Measurements from ENCODE around the gene NEK9. TPM values are rescaled to one million over a fixed set of nuclear protein-coding genes. Genes with fewer than 3 reads are reported as not detected.

The NEK9 gene
- total and polyA plus RNA-seq, 8 donors: 12.5 to 225 (median 30.4) TPM

- TF ChIP-seq EP300 (IDR thresholded peaks at IDR 0.05) (no peak), CTCF (IDR thresholded peaks at IDR 0.05) (no peak), POLR2AphosphoS5 (IDR thresholded peaks at IDR 0.05) (no peak)
- no peak overlapping the region for H3K27ac ChIP-seq
- DNase-seq: no peak
- H3K4me3 ChIP-seq: no peak overlapping the region
- no peaks in the 10 kb centered on the region for H3K4me1 ChIP-seq
- H3K27me3 ChIP-seq: no peaks in the 10 kb centered on the region
- H3K9me3 ChIP-seq: no peaks in the 10 kb centered on the region
- intact Hi-C loops (cut with DNase I; ENCODE audit: low total_unique reads): no loop called here
- peaks cover 50 to 100% (median 100%) of the 10 kb centered on the region in 4 donors for H3K36me3 ChIP-seq
Observed at GRCh38 chr14:75098212-75098611, 28.6 kb downstream of the NEK9 start.

GRCh38 chr14:75096959-75097358, 29.9 kb downstream of the NEK9 start:
- no peak for DNase-seq
- WGBS, 5 donors: 90 to 96% (median 95%) methylated on average over 6 of the region's 6 CpGs
- H3K27me3 ChIP-seq: no peaks in the 10 kb centered on the region
- no peaks in the 10 kb centered on the region for H3K4me1 ChIP-seq
- H3K36me3 ChIP-seq: peaks cover 50 to 100% (median 100%) of the 10 kb centered on the region in 4 donors
- H3K27ac ChIP-seq: no peak overlapping the region
- H3K4me3 ChIP-seq: no peak overlapping the region
- TF ChIP-seq POLR2A (IDR thresholded peaks at IDR 0.05): no peak
- no peak for TF ChIP-seq POLR2AphosphoS5 (IDR thresholded peaks at IDR 0.05)
- no peaks in the 10 kb centered on the region for H3K9me3 ChIP-seq
- intact Hi-C loops (cut with DNase I; ENCODE audit: low total_unique reads): no loop called here

GRCh38 chr14:75095690-75096089, 31.2 kb downstream of the NEK9 start:
- WGBS, 5 donors: 82 to 97% (median 95%) methylated on average over 4 of the region's 4 CpGs
- H3K4me3 ChIP-seq: no peak overlapping the region
- intact Hi-C loops (cut with DNase I; ENCODE audit: low total_unique reads): no loop called here
- no peak for DNase-seq
- H3K27me3 ChIP-seq: no peaks in the 10 kb centered on the region
- H3K4me1 ChIP-seq: no peaks in the 10 kb centered on the region
- no peak overlapping the region for H3K27ac ChIP-seq
- no peaks in the 10 kb centered on the region for H3K9me3 ChIP-seq
- TF ChIP-seq EP300 (IDR thresholded peaks at IDR 0.05): no peak
- no peak for TF ChIP-seq CTCF (IDR thresholded peaks at IDR 0.05)
- TF ChIP-seq POLR2AphosphoS5 (IDR thresholded peaks at IDR 0.05): no peak
- TF ChIP-seq POLR2A (IDR thresholded peaks at IDR 0.05): no peak
- H3K36me3 ChIP-seq: peaks cover 47 to 100% (median 100%) of the 10 kb centered on the region in 4 donors

- H3K27me3 ChIP-seq: no peaks in the 10 kb centered on the region
Observed at GRCh38 chr14:75094896-75095295, 32.0 kb downstream of the NEK9 start.

More at GRCh38 chr14:75094896-75095295, 32.0 kb downstream of the NEK9 start:
- TF ChIP-seq CTCF (IDR thresholded peaks at IDR 0.05) (no peak), EP300 (IDR thresholded peaks at IDR 0.05) (no peak), POLR2AphosphoS5 (IDR thresholded peaks at IDR 0.05) (no peak), POLR2A (IDR thresholded peaks at IDR 0.05) (no peak)
- 91 to 97% (median 93%) methylated on average over 3 of the region's 3 CpGs for WGBS, 5 donors
- intact Hi-C loops (cut with DNase I; ENCODE audit: low total_unique reads): no loop called here
- Histone ChIP-seq H3K4me3 (no peak overlapping the region), H3K36me3 (peaks cover 45 to 100% (median 100%) of the 10 kb centered on the region in 4 donors), H3K27ac (no peak overlapping the region), H3K9me3 (no peaks in the 10 kb centered on the region), H3K4me1 (no peaks in the 10 kb centered on the region)
- no peak for DNase-seq
